Measurements from ENCODE around the gene IQGAP2. TPM values are rescaled to one million over a fixed set of nuclear protein-coding genes. Genes with fewer than 3 reads are reported as not detected.

The IQGAP2 gene
- total RNA-seq, 1 donor from 2014 or later: 8.8 TPM

- ATAC-seq (ENCODE audit: low read depth) (no peak), DNase-seq (no peak)
- TF ChIP-seq CTCF (IDR thresholded peaks at IDR 0.05): no peak
- ChIA-PET CTCF (no interaction called here), POLR2A (no interaction called here)
- H3K36me3 Mint-ChIP-seq (ENCODE audit: low read depth): peaks cover 1% of the 10 kb centered on the region
- H3K27me3 Mint-ChIP-seq: no peaks in the 10 kb centered on the region
- intact Hi-C loops (cut with micrococcal nuclease): no loop called here
- H3K4me3 Mint-ChIP-seq: no peak overlapping the region
- peaks cover 6% of the 10 kb centered on the region for H3K9me3 Mint-ChIP-seq
- H3K27ac Mint-ChIP-seq: no peak overlapping the region
- H3K4me1 Mint-ChIP-seq: peaks cover 7% of the 10 kb centered on the region
Measured at GRCh38 chr5:76522103-76522935, 119.2 kb downstream of the IQGAP2 start.

- Mint-ChIP-seq H3K4me3 (no peak overlapping the region), H3K27me3 (no peaks in the 10 kb centered on the region), H3K27ac (no peak overlapping the region), H3K36me3 (ENCODE audit: low read depth) (peaks cover 1% of the 10 kb centered on the region), H3K4me1 (peaks cover 7% of the 10 kb centered on the region), H3K9me3 (no peaks in the 10 kb centered on the region)
- no peak for ATAC-seq (ENCODE audit: low read depth)
- intact Hi-C loops (cut with micrococcal nuclease): no loop called here
- TF ChIP-seq CTCF (IDR thresholded peaks at IDR 0.05): no peak
- POLR2A ChIA-PET: no interaction called here
- no peak for DNase-seq
- CTCF ChIA-PET: no interaction called here
Measured at GRCh38 chr5:76524101-76524835, 121.2 kb downstream of the IQGAP2 start.

- intact Hi-C loops (cut with micrococcal nuclease): no loop called here
- no peak for ATAC-seq (ENCODE audit: low read depth)
Measured at GRCh38 chr5:76524868-76525267, 121.8 kb downstream of the IQGAP2 start.

GRCh38 chr5:76525956-76526355, 122.9 kb downstream of the IQGAP2 start:
- no peaks in the 10 kb centered on the region for H3K27me3 Mint-ChIP-seq
- H3K9me3 Mint-ChIP-seq: no peaks in the 10 kb centered on the region
- no peak for TF ChIP-seq CTCF (IDR thresholded peaks at IDR 0.05)
- POLR2A ChIA-PET: interaction anchor here (1.1 kb wide), 1 partner anchor 21 kb away, joined by 5 read pairs; no protein-coding TSS in a partner anchor
- H3K4me1 Mint-ChIP-seq: peaks cover 6% of the 10 kb centered on the region
- no peak overlapping the region for H3K4me3 Mint-ChIP-seq
- CTCF ChIA-PET: no interaction called here
- DNase-seq (no peak), ATAC-seq (ENCODE audit: low read depth) (no peak)
- H3K36me3 Mint-ChIP-seq (ENCODE audit: low read depth): peaks cover 1% of the 10 kb centered on the region
- H3K27ac Mint-ChIP-seq: no peak overlapping the region
- intact Hi-C loops (cut with micrococcal nuclease): no loop called here

More at GRCh38 chr5:76524868-76525267, 121.8 kb downstream of the IQGAP2 start:
- Mint-ChIP-seq H3K27me3 (no peaks in the 10 kb centered on the region), H3K4me3 (no peak overlapping the region), H3K4me1 (peaks cover 7% of the 10 kb centered on the region), H3K27ac (no peak overlapping the region), H3K36me3 (ENCODE audit: low read depth) (peaks cover 1% of the 10 kb centered on the region), H3K9me3 (no peaks in the 10 kb centered on the region)
- TF ChIP-seq CTCF (IDR thresholded peaks at IDR 0.05): no peak
- POLR2A ChIA-PET: no interaction called here
- CTCF ChIA-PET: no interaction called here
- no peak for DNase-seq

- Mint-ChIP-seq H3K9me3 (no peaks in the 10 kb centered on the region), H3K36me3 (ENCODE audit: low read depth) (peaks cover 1% of the 10 kb centered on the region), H3K27me3 (no peaks in the 10 kb centered on the region), H3K4me1 (no peaks in the 10 kb centered on the region), H3K27ac (no peak overlapping the region), H3K4me3 (no peak overlapping the region)
- ChIA-PET CTCF (no interaction called here), POLR2A (no interaction called here)
- TF ChIP-seq CTCF (IDR thresholded peaks at IDR 0.05): no peak
- intact Hi-C loops (cut with micrococcal nuclease): no loop called here
- ATAC-seq (ENCODE audit: low read depth): no peak
- no peak for DNase-seq
Measured at GRCh38 chr5:76526950-76527583, 124.0 kb downstream of the IQGAP2 start.

Data from activated B cell treated with CpG ODN at 0.5 μM for 24 hours (primary cell).